ENCODE measurements around the gene CIROP. TPM values are rescaled to one million over a fixed set of nuclear protein-coding genes. Genes with fewer than 3 reads are reported as not detected.

The CIROP gene
- total and polyA plus RNA-seq, 7 donors, result 0.27 TPM; not detected in 6

DNA sequence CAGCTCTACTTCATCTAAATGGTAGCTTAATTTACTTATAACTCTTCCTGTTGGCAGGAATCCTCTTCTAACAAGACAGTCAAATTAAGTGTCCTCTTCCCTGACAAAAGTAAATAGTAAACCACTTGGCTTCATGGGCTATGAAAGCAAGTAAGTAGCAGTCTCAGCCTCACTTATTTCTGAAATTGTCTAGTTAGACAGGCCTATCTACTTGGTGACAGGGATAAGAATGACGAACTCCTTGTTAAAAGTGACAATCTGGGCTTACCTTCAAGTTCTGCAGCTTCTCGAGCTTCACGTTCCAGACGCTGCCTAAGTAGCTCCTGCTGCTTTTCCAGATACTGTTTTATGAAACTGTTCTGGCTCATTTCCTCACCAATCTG is 14.5 kb downstream of the CIROP start:
- peaks cover 0 to 31% (median 23%) of the 10 kb centered on the region in 4 donors for H3K4me1 ChIP-seq

DNA sequence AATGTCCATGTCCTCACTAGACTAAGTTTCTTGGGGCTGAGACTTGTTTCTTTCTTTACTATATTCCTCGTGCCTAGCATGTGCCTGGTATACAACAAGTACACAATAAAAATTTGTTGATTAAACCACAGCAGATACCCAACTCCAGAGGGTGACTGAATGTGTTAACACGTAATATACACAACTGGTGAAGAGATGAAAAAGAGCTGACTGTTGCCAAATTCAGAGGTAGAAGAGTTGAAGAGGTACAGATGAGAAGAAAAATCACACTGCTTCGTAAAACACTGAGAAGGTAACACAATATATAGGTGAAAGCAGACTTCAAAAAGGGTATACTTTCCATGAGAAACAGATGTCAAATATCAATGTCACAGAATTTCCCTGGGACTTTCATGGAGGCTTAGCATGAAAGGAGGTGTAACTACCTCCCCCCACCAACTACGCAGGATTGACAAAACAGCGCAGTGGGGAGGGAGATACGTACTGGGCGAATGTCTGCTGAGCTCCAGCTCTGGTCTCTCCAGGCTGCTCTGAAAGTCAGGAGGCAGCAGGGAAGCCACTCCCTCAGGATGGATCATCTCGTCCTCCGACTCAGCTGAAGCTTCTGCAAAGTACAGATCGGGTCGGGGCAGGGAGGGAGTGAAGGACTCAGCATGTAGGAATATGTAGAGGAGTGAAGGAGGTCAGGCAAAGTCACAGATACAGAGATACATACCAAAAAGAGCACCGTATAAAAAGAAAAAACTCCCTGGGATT is 15.1 kb downstream of the CIROP start:
- TF ChIP-seq POLR2AphosphoS5 (IDR thresholded peaks at IDR 0.05), result no peak
- TF ChIP-seq POLR2A (IDR thresholded peaks at IDR 0.05), result no peak
- TF ChIP-seq EP300 (IDR thresholded peaks at IDR 0.05), result no peak
- TF ChIP-seq, protein P1, sequence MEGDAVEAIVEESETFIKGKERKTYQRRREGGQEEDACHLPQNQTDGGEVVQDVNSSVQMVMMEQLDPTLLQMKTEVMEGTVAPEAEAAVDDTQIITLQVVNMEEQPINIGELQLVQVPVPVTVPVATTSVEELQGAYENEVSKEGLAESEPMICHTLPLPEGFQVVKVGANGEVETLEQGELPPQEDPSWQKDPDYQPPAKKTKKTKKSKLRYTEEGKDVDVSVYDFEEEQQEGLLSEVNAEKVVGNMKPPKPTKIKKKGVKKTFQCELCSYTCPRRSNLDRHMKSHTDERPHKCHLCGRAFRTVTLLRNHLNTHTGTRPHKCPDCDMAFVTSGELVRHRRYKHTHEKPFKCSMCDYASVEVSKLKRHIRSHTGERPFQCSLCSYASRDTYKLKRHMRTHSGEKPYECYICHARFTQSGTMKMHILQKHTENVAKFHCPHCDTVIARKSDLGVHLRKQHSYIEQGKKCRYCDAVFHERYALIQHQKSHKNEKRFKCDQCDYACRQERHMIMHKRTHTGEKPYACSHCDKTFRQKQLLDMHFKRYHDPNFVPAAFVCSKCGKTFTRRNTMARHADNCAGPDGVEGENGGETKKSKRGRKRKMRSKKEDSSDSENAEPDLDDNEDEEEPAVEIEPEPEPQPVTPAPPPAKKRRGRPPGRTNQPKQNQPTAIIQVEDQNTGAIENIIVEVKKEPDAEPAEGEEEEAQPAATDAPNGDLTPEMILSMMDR (IDR thresholded peaks at IDR 0.05), result no peak
- Histone ChIP-seq H3K4me1 (peaks cover 0 to 31% (median 23%) of the 10 kb centered on the region in 4 donors), H3K4me3 (no peak overlapping the region), H3K27ac (no peak overlapping the region), H3K27me3 (no peaks in the 10 kb centered on the region), H3K9me3 (no peaks in the 10 kb centered on the region), H3K36me3 (peaks cover 14 to 85% (median 49%) of the 10 kb centered on the region in 4 donors)
- intact Hi-C loops (cut with DNase I), result loop anchor here (10.0 kb wide), 2 partner anchors 215 to 465 kb away; partner anchors contain the start of genes BCL2L2, PPP1R3E, THTPA and ZFHX2
- 95 to 96% methylated on average over 12 of the region's 12 CpGs for WGBS, 2 donors
- DNase-seq, result no peak

More for the DNA sequence above, 14.5 kb downstream of the CIROP start:
- 91 to 92% methylated on average over 4 of the region's 4 CpGs for WGBS, 2 donors
- no peak for TF ChIP-seq POLR2AphosphoS5 (IDR thresholded peaks at IDR 0.05)
- TF ChIP-seq, protein P1 (IDR thresholded peaks at IDR 0.05), result no peak
- no peak for TF ChIP-seq POLR2A (IDR thresholded peaks at IDR 0.05)
- no peak for TF ChIP-seq EP300 (IDR thresholded peaks at IDR 0.05)
- intact Hi-C loops (cut with DNase I), result loop anchor here (10.0 kb wide), 2 partner anchors 215 to 465 kb away; partner anchors contain the start of genes BCL2L2, PPP1R3E, THTPA and ZFHX2
- Histone ChIP-seq H3K4me3 (no peak overlapping the region), H3K27ac (no peak overlapping the region), H3K36me3 (peaks cover 14 to 79% (median 43%) of the 10 kb centered on the region in 4 donors), H3K27me3 (no peaks in the 10 kb centered on the region), H3K9me3 (no peaks in the 10 kb centered on the region)
- DNase-seq, result no peak

GRCh38 chr14:23086565-23086964 is 18.2 kb downstream of the CIROP start:
- Histone ChIP-seq H3K9me3 (no peaks in the 10 kb centered on the region), H3K4me3 (no peak overlapping the region), H3K4me1 (peaks cover 0 to 7% (median 2%) of the 10 kb centered on the region in 4 donors), H3K27ac (no peak overlapping the region), H3K36me3 (peaks cover 17 to 100% (median 66%) of the 10 kb centered on the region in 4 donors), H3K27me3 (no peaks in the 10 kb centered on the region)
- WGBS, 2 donors, result 87 to 88% methylated on average over 1 of the region's 1 CpG
- no peak for TF ChIP-seq POLR2A (IDR thresholded peaks at IDR 0.05)
- TF ChIP-seq, protein P1 (IDR thresholded peaks at IDR 0.05), result no peak
- no peak for TF ChIP-seq EP300 (IDR thresholded peaks at IDR 0.05)
- TF ChIP-seq POLR2AphosphoS5 (IDR thresholded peaks at IDR 0.05), result no peak
- intact Hi-C loops (cut with DNase I), result no loop called here
- no peak for DNase-seq

DNA sequence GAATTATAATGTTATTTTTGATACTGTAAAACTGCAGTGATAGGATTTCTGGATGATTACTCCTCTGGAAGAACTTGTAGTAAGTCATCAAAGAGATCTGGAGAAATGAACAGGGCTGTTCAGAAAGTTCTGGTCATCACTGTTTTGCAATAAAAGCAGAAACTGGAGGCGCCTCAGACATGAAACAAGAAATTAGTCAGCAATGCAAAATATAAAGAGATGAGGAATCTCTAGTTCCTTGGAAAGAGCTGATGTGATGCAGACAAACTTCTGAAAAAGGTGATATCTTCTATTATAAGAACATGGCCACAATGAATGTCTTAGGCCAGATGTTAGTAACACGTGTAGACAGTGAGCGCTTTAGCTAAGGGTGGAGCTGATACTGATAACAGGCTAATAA is 19.3 kb downstream of the CIROP start:
- H3K4me3 ChIP-seq, result no peak overlapping the region
- no peaks in the 10 kb centered on the region for H3K27me3 ChIP-seq
- DNase-seq, result no peak
- peaks cover 21 to 100% (median 74%) of the 10 kb centered on the region in 4 donors for H3K36me3 ChIP-seq
- TF ChIP-seq, protein P1 (IDR thresholded peaks at IDR 0.05), result no peak
- TF ChIP-seq EP300 (IDR thresholded peaks at IDR 0.05) (no peak), POLR2AphosphoS5 (IDR thresholded peaks at IDR 0.05) (no peak), POLR2A (IDR thresholded peaks at IDR 0.05) (no peak)
- peaks cover 0 to 7% (median 2%) of the 10 kb centered on the region in 4 donors for H3K4me1 ChIP-seq
- H3K9me3 ChIP-seq, result no peaks in the 10 kb centered on the region
- H3K27ac ChIP-seq, result no peak overlapping the region
- 79 to 82% methylated on average over 3 of the region's 3 CpGs for WGBS, 2 donors
- intact Hi-C loops (cut with DNase I), result no loop called here

Data from sigmoid colon (tissue), 7 donors.